Muscle of leg (tissue), 11 donors: ENCODE data around the gene EPS8L1. TPM values are rescaled to one million over a fixed set of nuclear protein-coding genes. Genes with fewer than 3 reads are reported as not detected.
A peak's percentile ranks its signal among the peaks of the same experiment; 100 is the strongest.
"Not testable (repeated sequence)": the region's sequence is repeated elsewhere in the genome, so short reads cannot be mapped to it uniquely, and the experiment has no call there.

Source experiments
- DNase-seq: peaks from one replicate; pipeline ENCODE4 v3.0.0; 2013
- H3K27ac ChIP-seq: one replicate; pipeline ENCODE4 v1.5.1; 2013; ENCODE audit warnings: mild to moderate bottlenecking, low read length, control low read depth
- H3K27me3 ChIP-seq: one replicate; pipeline ENCODE4 v1.6.1; 2013; ENCODE audit warnings: low read length; ENCODE audit not compliant: control insufficient read depth, insufficient read depth
- H3K36me3 ChIP-seq: one replicate; pipeline ENCODE4 v1.6.1; 2013; ENCODE audit warnings: low read length; ENCODE audit not compliant: control insufficient read depth, insufficient read depth
- H3K4me1 ChIP-seq: one replicate; pipeline ENCODE4 v1.6.1; 2013; ENCODE audit warnings: low read length; ENCODE audit not compliant: control insufficient read depth, insufficient read depth
- H3K4me3 ChIP-seq: one replicate; pipeline ENCODE4 v1.5.1; 2013; ENCODE audit warnings: low read length, control low read depth
- H3K9me3 ChIP-seq: replicated peaks from 2 replicates; pipeline ENCODE4 v1.6.1; 2013; ENCODE audit warnings: low read depth, low read length; ENCODE audit not compliant: control insufficient read depth
- WGBS: methylation state at CpG from one replicate; pipeline ENCODE4 v1.1.5; 2013; ENCODE audit warnings: missing lambda C conversion rate; ENCODE audit not compliant: insufficient coverage; 5-methylcytosine and 5-hydroxymethylcytosine counted together
- polyA plus RNA-seq, 8 donors: library from polyadenylated mRNA; unstranded; fragments of 120-200 nt; gene quantifications; one replicate each; pipeline versions ENCODE4 v1.2.1 to v1.2.3, GENCODE V29; 2013; ENCODE audit warnings: inconsistent platforms in 1 of 8, low replicate concordance in 1 of 8; ENCODE audit not compliant: insufficient read length in 8 of 8, insufficient read depth in 1 of 8
- total RNA-seq: library from RNA; stranded (reverse); fragments of 120-200 nt; gene quantifications from one replicate; pipeline ENCODE4 v1.2.4, GENCODE V29; 2013

The EPS8L1 gene
- total and polyA plus RNA-seq, 9 donors = 2.0 to 8.4 (median 3.3) TPM

DNA sequence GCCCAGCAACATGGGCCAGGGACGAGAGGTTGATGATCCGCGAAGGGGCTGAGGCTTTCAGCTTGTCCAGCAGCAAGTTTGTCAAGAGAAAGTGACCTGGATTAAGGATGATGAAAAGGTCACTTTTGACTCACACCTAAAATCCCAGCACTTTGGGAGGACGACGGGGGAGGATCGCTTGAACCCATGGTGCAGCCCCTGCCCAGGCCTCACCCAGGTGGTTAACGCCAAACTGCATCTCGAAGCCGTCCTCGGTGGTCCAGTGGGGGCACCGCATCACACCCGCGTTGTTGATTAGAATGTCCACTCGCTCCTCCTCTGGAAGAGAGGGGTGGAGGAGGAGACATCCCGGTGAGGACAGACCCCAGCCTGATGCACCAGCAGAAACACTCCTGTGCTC lies 27.2 kb upstream of the EPS8L1 start:
- Histone ChIP-seq H3K4me3 (no peak overlapping the region), H3K9me3 (no peaks in the 10 kb centered on the region), H3K27me3 (no peaks in the 10 kb centered on the region), H3K4me1 (no peaks in the 10 kb centered on the region), H3K27ac (no peak overlapping the region), H3K36me3 (peaks cover 54% of the 10 kb centered on the region)
- WGBS = 94% methylated on average over 14 of the region's 15 CpGs
- DNase-seq = no peak

DNA sequence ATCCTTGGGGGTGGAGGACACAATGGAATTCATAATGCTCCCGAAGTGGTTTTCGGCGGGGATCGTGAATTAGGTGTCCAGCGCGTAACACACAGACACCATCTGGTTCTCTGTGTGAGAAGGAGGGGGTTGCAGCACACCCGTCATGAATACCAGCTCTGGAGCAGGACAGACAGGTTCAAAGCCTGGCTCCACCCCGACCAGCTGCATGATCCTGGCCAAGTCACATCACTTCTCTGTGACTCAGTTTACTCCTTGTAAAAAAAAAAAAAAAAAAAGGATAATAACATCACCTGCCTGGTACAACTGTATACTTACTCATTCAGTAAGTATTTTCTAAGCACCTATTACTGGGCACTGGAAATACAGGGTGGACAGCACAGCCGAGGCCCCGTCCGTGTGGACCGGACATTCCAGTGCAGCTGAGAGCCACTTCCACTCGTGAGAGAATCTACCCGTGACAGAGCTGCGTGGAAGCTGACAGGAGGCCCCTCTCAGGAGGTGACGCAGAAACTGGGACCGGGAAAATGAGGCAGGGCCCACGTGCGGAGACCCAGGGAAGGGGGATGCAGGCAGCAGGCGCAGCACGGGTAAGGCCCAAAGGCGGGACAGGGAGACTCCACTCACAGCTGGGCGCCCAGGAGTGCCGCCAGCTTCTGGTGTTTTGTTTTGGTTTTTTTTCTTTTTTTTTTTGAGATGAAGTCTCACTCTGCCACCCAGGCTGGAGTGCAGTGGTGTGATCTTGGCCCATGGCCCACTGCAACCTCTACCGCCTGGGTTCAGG lies 24.7 kb upstream of the EPS8L1 start:
- Histone ChIP-seq H3K27me3 (no peaks in the 10 kb centered on the region), H3K27ac (no peak overlapping the region), H3K9me3 (no peaks in the 10 kb centered on the region), H3K4me3 (no peak overlapping the region), H3K4me1 (no peaks in the 10 kb centered on the region), H3K36me3 (peaks cover 55% of the 10 kb centered on the region)
- DNase-seq = no peak
- WGBS = 93% methylated on average over 19 of the region's 25 CpGs

DNA sequence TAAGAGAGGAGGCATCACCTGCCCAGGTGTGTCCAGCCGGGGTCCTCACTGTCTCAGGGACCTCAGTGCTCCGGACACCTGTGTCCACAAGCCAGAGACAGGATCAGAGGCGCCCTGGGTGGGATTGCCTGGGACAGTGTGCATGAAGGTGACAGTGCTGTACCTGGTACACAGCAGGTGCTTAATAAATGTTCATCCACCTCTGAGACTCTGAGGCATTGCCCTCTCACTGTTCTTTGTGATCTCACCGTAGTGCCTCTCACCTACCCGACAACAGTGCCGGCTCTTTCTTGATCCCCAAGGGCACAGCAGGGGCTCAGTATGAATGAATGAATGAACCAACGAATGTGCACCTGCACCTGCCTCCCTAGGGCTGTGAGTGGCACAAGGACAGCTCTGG lies 21.9 kb upstream of the EPS8L1 start:
- H3K9me3 ChIP-seq = no peaks in the 10 kb centered on the region
- H3K4me3 ChIP-seq = no peak overlapping the region
- no peaks in the 10 kb centered on the region for H3K27me3 ChIP-seq

DNA sequence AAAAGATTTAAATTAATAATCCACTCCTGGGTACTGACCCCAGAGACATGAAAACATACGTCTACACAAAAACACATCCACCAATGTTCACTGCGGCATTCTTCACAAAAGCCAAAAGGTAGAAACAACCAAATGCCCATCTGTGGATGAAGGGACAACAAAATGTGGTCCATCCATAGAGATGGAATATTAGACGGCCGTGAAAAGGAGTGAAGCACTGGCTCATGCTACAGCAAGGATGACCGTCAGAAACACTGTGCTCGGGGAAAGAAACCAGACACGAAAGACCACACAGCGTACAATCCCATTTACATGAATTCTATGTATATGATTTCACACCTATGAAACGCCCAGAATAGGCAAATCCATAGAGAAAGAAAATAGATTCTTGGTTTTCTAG lies 18.8 kb upstream of the EPS8L1 start:
- H3K27me3 ChIP-seq = no peaks in the 10 kb centered on the region
- peaks cover 48% of the 10 kb centered on the region for H3K36me3 ChIP-seq
- no peak overlapping the region for H3K4me3 ChIP-seq
- H3K4me1 ChIP-seq = no peaks in the 10 kb centered on the region
- H3K27ac ChIP-seq = no peak overlapping the region
- no peaks in the 10 kb centered on the region for H3K9me3 ChIP-seq
- 100% methylated on average over 1 of the region's 9 CpGs for WGBS
- DNase-seq = no peak

More for the DNA sequence above, 21.9 kb upstream of the EPS8L1 start:
- Histone ChIP-seq H3K4me1 (no peaks in the 10 kb centered on the region), H3K36me3 (peaks cover 59% of the 10 kb centered on the region), H3K27ac (no peak overlapping the region)
- DNase-seq = no peak
- 75% methylated on average over 7 of the region's 7 CpGs for WGBS

DNA sequence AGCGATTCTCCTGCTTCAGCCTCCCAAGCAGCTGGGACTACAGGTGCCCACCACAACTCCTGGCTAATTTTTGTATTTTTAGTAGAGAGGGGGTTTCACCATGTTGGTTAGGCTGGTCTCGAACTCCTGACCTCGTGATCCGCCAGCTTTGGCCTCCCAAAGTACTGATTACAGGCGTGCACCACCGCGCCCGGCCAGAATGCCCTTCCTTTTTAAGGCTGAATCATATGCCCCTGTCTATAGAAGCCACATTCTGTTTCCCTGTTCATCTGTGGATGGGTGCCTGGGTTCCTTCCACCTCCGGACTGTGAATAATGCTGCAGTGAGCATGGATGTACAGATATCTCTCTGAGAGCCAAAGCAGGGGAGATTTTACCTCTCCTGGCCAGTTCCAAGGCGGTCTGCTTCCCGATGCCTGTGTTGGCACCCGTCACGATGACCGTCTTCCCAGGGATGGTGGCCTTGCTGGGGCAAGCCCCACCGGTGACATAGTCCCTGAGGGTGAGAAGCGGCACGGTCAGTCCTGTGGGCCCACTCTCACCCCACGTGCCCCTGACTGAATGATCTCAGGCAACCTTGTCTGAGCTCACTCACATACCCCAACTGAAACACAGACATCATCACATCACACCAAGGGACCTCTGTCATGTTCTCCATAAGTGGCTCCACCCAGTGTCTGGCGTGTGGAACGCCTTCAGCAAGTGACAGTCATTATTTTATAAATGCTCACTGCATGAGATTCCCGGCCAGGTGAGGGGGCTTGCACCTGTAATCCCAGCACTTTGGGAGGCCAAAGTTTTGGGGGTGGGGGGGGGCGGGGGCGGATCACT lies 16.7 kb upstream of the EPS8L1 start:
- peaks cover 5% of the 10 kb centered on the region for H3K4me1 ChIP-seq
- no peak overlapping the region for H3K27ac ChIP-seq
- no peak overlapping the region for H3K4me3 ChIP-seq
- H3K36me3 ChIP-seq = peaks cover 34% of the 10 kb centered on the region
- WGBS = 95% methylated on average over 15 of the region's 23 CpGs
- DNase-seq = no peak
- H3K9me3 ChIP-seq = no peaks in the 10 kb centered on the region
- no peaks in the 10 kb centered on the region for H3K27me3 ChIP-seq

DNA sequence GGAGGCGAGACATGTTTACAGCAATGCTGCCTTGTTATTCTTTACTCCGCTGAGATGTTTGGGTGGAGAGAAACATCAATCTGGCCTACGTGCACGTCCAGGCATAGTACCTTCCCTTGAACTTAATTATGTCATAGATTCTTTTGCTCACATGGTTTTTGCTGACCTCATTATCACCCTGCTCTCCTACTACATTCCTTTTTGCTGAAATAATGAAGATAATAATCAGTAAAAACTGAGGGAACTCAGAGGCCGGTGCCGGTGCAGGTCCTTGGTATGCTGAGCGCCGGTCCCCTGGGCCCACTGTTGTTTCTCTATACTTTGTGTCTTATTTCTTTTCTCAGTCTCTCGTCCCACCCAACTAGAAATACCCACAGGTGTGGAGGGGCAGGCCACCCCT lies 15.4 kb upstream of the EPS8L1 start:
- DNase-seq, H3K4me3 ChIP-seq, H3K9me3 ChIP-seq, H3K27ac ChIP-seq, H3K4me1 ChIP-seq, H3K27me3 ChIP-seq: not testable (repeated sequence)
- peaks cover 30% of the 10 kb centered on the region for H3K36me3 ChIP-seq
- WGBS = 67% methylated on average over 1 of the region's 9 CpGs

DNA sequence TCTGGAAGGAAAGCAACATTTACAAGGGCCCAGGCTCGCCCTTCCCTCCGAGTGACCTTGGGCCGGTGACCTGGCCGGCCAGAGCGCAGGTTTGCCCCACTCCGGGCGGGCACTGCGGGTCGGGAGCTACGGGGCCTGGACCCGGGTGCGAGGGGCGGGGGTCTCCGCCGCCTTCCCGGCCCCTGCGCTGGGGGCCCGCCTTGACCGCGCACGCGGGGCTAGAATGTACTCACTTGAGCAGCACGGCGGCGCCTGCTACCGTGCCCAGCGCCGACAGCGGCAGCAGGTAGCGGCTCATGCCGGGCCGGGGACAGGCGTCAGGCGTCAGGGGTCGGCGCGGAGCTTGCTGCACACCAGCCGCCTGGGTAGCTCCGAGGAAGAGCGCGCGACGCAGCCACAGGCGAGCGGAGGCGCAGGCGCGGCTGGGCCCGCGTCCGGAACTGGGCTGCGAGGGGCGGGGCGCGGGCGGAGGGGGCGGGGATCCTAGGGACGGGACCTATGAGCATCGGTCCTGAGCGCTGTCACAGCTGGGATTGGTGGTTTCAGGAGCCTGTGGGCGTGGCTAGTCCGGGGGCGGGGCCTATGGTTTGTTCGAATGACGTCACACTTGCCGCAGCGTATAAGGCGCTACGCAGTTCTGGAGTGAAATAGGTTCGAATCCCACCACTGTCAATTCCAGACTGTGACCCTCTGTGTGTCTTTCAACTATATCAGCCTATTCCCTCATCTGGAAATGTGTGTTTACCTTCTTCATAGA lies 12.8 kb upstream of the EPS8L1 start, which contains the start of gene RDH13:
Gene RDH13, minus strand, starts transcription at position 414 of the 757 bp plus-strand sequence. Its CDS starts 116 bp downstream, at position 298.
- Histone ChIP-seq H3K9me3 (no peaks in the 10 kb centered on the region), H3K4me3 (peak within 1 kb of the TSS; percentile 57), H3K36me3 (peaks cover 10% of the 10 kb centered on the region), H3K27me3 (peaks cover 17% of the 10 kb centered on the region), H3K27ac (no peak within 1 kb of the TSS), H3K4me1 (peaks cover 5% of the 10 kb centered on the region)
- DNase-seq = peak; percentile 96
- under 1% methylated on average over 62 of the region's 70 CpGs for WGBS

DNA sequence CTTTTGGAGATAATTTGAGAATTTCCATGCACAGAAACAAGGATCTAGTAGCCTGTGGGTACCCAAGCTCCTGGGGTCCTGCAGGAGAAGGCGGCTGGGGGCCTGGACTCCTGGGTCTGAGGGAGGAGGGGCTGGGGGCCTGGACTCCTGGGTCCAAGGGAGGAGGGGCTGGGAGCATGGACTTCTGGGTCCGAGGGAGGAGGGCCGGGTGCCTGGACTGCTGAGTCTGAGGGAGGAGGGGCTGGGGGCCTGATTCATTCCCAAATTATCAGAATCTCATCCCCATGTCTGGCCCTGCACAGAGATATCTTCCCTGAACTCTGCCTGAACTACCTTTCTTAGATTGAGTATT lies 12.2 kb upstream of the EPS8L1 start:
- Histone ChIP-seq H3K4me1 (peaks cover 5% of the 10 kb centered on the region), H3K27ac (no peak overlapping the region), H3K36me3 (peaks cover 7% of the 10 kb centered on the region), H3K27me3 (peaks cover 19% of the 10 kb centered on the region), H3K9me3 (no peaks in the 10 kb centered on the region), H3K4me3 (peak overlapping the region; percentile 57)
- DNase-seq = no peak
- WGBS = 100% methylated on average over 1 of the region's 3 CpGs

DNA sequence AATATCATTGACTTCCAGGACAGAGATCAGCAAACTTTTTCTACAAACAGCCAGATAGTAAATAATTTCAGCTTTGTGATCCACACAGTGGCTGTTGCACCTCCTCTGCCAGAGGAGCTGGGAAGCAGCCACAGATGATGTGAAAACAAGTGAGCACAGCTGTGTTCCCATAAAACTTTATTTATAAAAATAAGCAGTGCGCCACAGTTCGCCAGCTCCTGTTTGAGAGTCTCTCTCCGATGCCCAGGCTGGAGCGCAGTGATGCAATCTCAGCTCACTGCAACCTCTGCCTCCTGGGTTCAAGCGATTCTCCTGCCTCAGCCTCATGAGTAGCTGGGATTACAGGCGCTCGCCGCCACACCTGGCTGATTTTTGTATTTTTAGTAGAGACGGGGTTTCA lies 10.2 kb upstream of the EPS8L1 start:
- not testable (repeated sequence) for DNase-seq, H3K9me3 ChIP-seq, H3K36me3 ChIP-seq, H3K4me3 ChIP-seq, H3K27ac ChIP-seq
- H3K27me3 ChIP-seq = peaks cover 37% of the 10 kb centered on the region
- peaks cover 13% of the 10 kb centered on the region for H3K4me1 ChIP-seq
- 91% methylated on average over 9 of the region's 9 CpGs for WGBS
